Measurements from ENCODE around the gene TRIM31. TPM values are rescaled to one million over a fixed set of nuclear protein-coding genes. Genes with fewer than 3 reads are reported as not detected.

TRIM31 gene
- total RNA-seq, 1 donor from 2014 or later: not detected

Small RNAs within 50 kb of the gene (small RNA-seq; reads per million reads assigned to genes)
- gene RF00554 (ENCODE audit: low replicate concordance) (not detected), gene RF02219 (ENCODE audit: low replicate concordance) (not detected), gene RF02220 (ENCODE audit: low replicate concordance) (not detected)

Other genes with a start within 250 kb of the TRIM31 start
- 96.6 TPM for gene HLA-A, start 170.6 kb downstream of the TRIM31 start, total RNA-seq
- gene POLR1H, start 51.8 kb downstream of the TRIM31 start, total RNA-seq: 22.1 TPM
- gene PPP1R11, start 45.9 kb downstream of the TRIM31 start, total RNA-seq: 12.1 TPM
- gene RNF39, start 37.3 kb downstream of the TRIM31 start, total RNA-seq: 4.0 TPM
- not detected for gene TRIM40, start 23.1 kb upstream of the TRIM31 start, total RNA-seq
- 2.2 TPM for gene TRIM10, start 48.1 kb upstream of the TRIM31 start, total RNA-seq
- 1.4 TPM for gene TRIM15, start 50.5 kb upstream of the TRIM31 start, total RNA-seq
- gene TRIM26, start 100.3 kb upstream of the TRIM31 start, total RNA-seq: 18.9 TPM
- 5.5 TPM for gene TRIM39, start 213.8 kb upstream of the TRIM31 start, total RNA-seq
- gene RPP21, start 232.1 kb upstream of the TRIM31 start, total RNA-seq: 14.0 TPM